ENCODE measurements around the gene SHANK2.

Gene SHANK2

GRCh38 chr11:71222318-71223080, 29.9 kb downstream of the SHANK2 start:
- DNase-seq (ENCODE audit: low spot score), result no peak

- no peak for DNase-seq (ENCODE audit: low spot score)
Observed at GRCh38 chr11:71221821-71222220, 30.6 kb downstream of the SHANK2 start.

DNA sequence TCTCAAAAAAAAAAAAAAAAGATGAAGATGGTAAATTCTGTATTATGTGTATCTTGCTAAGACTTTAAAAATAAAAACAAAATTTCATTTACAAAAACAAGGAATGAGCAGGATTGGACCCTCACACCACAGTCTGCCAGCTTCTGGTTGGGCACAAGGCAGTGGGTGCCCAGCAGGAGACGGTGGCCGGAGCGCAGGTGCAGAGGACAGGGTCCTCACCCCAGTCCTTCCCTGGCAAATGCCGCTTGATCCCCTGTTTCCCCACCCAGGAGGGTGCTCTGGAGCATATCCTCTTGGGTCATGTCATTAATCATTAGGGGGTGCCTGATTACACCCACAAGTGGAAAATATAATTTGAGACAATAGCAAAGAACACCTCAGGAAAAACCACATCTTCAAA, 31.2 kb downstream of the SHANK2 start:
- no peak for DNase-seq (ENCODE audit: low spot score)

GRCh38 chr11:71218789-71219499, 33.4 kb downstream of the SHANK2 start:
- no peak for DNase-seq (ENCODE audit: low spot score)

GRCh38 chr11:71215425-71215965, 36.9 kb downstream of the SHANK2 start:
- no peak for DNase-seq (ENCODE audit: low spot score)

DNA sequence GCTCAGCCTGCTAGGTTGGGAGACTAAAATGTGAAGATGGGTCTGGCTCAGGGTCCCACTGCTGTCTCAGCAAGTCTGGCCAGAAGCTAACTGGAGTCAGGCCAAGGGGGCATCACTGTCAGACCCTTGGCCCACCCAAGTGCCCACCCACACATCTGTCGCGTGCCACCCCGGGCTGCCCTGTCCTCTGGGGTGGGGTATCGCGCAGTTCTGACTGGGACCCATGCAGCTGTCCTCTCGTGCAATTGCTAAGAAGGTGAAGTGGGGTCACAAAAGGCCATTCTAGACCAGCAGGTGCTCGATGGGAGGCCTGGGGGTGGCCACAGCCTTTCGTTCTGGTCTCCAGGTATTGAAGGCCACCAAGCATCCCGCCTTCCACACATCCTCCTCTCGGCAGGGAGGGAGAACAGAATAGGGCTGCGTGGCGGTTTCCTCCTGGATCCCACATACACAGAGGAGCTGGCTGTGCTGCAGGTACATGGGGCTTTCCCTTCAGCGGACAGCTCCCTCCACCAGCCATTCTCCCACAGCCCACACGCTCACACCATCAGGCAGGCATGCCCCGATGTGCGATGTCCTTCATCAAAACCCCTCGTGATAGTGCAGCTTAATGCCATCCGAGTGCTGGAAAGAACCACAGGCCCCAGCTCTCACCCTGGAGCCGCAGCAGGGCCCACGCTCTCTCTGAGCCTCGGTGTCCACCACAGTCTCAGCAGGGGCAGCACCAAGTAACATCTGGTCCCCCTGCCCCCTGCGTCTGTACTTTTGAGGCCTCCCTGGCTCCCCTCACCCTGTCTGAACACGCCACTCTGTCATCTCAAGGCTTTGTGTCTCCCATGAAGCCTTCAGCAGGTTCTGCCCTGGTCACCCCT, 37.6 kb downstream of the SHANK2 start:
- DNase-seq (ENCODE audit: low spot score), result no peak

DNA sequence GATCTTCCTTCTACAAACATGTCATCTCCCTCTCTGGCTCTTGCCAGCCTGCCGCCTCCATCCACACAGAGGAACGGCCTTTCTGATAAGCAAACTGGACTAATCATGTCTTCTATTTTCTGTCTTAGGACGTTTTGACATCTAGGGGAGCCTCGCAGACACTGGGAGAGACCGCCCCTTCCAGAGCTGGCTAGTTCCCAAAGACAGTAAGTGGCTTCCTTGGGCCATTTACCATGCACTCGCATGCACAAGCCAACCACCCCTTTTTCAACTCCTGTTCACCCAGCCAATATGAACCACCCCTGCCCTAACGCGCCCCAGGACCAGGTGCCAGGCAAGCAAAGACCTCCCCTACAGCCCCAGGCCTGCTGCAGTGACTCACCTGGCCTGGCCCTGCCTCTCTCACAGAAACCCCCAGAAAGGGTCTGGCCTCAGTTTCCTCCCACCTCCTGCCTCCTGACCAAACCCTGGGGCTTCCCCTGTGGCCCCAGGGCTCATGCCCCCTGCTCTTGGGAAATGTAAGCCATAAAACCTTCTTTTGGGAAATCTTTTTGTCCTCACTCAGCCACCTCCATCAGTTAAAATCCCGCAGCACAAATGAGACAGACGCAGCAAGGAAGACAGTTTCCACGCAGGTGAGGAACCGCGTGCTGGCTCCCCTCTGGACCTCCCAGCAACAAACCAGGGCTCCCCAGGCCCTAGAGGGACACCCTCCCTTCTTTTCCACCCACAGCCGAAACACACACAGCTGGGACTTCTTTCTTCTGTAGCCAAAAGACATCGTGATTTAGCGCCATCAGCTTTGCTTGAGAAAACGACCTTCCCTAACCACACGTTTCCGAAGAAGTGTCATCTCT, 38.5 kb downstream of the SHANK2 start:
- no peak for DNase-seq (ENCODE audit: low spot score)

DNA sequence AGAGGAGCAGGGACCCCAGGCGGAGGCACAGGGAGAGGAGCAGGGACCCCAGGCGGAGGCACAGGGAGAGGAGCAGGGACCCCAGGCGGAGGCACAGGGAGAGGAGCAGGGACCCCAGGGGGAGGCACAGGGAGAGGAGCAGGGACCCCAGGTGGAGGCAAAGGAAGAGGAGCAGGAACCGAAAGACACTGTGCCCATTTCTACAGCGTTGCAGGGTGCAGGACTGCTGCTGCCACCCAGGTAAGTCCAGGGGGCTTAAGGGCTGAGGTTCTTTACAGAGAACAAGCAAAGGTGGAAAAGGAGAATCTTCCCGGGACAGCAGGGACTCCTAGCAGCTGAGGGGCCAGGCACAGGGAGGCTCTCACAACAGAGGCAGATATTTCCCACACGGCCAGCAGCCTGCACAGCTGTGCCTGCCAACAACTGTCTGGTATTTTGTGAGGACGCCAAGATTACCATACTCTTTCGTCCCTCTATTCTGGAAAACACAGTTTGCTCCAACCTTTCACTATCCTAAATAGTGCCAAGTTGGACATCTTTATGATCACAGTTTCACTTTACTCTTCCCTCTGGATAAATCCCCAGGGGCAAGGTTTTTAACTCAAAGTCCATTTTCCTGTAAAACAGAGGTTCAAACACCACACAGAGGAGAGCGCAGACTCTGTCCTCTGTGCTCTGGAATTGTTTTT, 39.4 kb downstream of the SHANK2 start:
- no peak for DNase-seq (ENCODE audit: low spot score)

GRCh38 chr11:71211631-71212030, 40.7 kb downstream of the SHANK2 start:
- no peak for DNase-seq (ENCODE audit: low spot score)

- no peak for DNase-seq (ENCODE audit: low spot score)
Observed at GRCh38 chr11:71210861-71211260, 41.5 kb downstream of the SHANK2 start.

DNA sequence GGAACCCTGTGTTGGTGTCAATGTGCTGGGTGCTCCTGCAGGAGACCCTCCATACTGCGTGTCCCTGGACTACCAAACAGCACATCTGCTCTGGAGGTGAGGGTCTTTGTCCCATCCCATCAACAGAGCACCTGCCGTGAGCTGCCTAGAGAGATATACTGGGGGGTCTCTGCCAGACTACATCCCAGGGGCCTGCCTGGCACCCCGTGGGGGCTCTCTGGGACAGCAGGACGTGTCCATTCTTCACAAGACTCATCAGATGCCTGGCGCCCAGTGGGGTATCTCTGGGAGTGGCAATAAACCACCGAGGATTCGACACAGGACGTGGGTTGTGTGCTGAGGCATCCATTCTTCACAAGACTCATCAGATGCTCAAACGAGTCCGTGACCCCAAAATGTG, 42.7 kb downstream of the SHANK2 start:
- no peak for DNase-seq (ENCODE audit: low spot score)

DNA sequence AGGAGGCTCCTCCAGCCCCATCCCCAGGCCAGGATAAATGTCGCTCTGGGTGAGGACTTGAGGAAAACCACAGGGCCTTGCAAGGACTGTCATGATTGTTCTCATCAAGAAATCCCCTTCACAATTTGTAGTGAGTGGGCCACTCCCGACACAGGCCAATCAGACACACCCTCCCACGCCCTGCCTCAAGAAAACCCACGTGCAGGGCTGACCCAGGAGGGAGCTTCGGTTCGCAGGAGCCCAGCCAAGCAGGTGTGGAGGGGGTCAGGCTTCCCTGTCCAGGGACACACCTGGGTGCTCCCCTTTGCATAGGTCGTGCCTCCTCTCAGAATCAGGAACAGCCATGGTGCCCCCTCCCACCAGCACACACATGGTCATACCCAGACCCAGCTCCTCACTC, 43.2 kb downstream of the SHANK2 start:
- no peak for DNase-seq (ENCODE audit: low spot score)

DNA sequence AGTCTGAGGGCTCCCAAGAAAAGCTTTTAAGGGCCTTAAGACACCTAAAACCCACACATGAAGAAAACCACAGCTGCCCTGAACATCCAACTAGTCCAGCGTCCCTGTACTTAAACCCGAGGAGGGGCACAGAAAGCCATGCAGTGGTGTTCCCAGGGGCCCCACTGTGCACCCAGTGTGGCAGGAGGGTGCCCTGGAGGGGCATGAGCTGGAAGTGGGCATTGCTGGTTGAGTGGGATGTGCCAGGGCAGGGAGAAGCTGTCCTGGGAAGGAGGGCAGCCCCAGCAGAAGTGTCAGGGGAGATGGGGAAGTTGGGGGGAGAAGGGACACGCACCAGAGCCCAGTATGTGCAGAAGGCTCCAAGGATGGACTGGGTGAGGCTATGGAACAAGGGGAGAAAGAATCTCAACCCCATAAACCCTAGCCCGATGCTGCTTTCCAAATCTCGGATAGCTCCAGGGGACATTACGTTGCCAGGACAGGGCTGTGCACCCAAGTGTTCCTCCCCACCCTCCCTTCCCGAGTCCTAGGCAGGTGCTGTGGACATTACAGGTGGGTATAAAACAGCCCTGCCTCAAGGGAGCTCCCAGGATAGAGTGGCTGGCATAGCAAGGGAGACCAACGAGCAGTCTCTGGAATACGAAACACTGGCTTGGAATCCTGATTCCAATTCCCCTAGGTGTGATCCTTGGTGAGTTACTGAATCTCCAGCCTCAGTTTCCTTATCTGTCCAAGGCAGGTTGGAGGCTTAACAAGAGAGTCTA, 44.2 kb downstream of the SHANK2 start:
- DNase-seq (ENCODE audit: low spot score), result no peak

- no peak for DNase-seq (ENCODE audit: low spot score)
Observed at GRCh38 chr11:71207563-71207962, 44.8 kb downstream of the SHANK2 start.

- DNase-seq (ENCODE audit: low spot score), result no peak
Observed at GRCh38 chr11:71206186-71206585, 46.2 kb downstream of the SHANK2 start.

- DNase-seq (ENCODE audit: low spot score), result no peak
Observed at GRCh38 chr11:71204748-71205664, 47.4 kb downstream of the SHANK2 start.

DNA sequence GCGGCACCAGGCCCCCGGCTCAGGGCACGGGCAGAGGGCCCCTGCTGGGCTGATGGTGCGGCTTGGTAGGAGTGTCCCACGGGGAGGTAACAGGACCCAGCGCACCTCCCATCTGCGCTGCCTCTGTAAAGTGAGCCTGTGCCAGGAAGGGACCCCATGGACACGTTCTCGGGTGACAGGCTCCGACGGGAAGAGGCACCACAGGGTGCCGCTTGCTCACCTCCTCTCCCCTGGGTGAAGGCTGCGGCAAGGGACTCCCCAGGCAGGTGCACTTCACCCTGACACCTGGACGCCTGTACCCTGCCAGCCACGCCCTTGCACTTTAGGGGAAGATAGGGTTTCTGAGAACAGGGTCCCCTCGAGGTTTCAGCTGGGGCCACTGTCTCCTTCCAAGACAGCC, 48.1 kb downstream of the SHANK2 start:
- no peak for DNase-seq (ENCODE audit: low spot score)

DNA sequence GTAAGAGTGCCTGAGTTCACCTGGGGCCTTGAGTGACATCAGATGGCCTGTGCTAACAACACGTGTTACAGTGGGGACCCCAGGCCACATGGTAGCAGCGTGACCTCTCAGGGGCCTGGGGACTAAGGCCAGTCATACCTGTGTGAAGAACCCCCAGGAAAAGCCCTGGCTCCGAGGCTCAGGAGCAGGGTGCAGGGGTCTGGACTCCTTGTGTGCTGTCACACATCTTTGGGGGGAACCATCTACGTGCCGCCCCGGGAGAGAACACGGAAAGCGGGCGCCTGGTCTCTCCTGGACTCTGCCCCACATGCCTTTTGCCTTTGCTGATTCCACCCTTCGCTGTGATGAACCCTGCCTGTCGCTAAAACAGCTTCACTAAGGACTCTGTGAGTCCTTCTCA, 48.7 kb downstream of the SHANK2 start:
- DNase-seq (ENCODE audit: low spot score), result no peak

GRCh38 chr11:71202966-71203365, 49.4 kb downstream of the SHANK2 start:
- DNase-seq (ENCODE audit: low spot score), result no peak
